ENCODE data around the gene CPPED1.
"Not testable (repeated sequence)": the region's sequence is repeated elsewhere in the genome, so short reads cannot be mapped to it uniquely, and the experiment has no call there.

Gene CPPED1, protein sequence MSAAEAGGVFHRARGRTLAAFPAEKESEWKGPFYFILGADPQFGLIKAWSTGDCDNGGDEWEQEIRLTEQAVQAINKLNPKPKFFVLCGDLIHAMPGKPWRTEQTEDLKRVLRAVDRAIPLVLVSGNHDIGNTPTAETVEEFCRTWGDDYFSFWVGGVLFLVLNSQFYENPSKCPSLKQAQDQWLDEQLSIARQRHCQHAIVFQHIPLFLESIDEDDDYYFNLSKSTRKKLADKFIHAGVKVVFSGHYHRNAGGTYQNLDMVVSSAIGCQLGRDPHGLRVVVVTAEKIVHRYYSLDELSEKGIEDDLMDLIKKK

DNA sequence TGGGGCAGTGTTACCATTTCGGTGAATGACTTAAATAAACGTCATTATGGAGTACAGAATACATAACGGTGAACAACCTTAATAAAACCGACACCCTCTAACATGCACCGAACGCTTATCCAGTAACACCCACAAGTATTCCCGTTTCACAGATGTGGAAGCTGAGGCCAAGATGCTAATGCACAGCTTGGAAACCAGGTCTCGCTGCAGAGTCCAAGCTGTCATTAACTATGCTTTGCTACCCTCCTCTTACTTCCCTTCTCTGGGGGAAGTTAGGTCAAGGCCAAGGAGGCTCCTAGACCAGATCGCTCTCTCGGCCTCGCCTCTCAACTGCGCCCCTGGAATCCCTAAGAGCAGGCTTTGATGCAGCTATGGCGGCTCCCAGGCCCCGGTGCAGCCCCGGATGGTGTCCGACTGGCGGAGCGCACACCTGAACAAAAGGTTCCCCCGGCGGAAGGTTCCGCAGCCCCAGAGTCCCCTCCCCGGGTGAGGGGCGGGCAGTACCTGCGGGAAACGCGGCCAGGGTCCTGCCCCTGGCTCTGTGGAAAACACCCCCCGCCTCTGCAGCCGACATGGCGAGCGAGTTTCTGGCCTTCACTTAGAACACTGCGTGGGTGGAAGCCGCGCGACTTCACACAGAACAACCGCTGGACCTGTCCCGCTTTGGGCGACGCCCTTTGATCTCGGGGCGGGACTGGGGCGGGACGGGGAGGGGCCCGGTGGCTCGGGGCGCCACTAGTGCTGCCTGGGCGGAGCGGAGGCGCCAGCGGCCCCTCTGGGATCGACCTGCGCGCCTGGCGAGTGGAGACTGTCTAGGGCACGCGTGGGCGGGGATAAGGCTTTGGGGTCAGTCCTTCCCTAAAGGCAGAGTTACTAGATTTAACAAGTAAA lies at the start of gene CPPED1:
TSS of gene CPPED1 (minus strand) at position 685 of the 891 bp plus-strand sequence. CDS start at position 574, 111 bp downstream.
- DNase-seq (ENCODE audit: low spot score), result peak; percentile 73

DNA sequence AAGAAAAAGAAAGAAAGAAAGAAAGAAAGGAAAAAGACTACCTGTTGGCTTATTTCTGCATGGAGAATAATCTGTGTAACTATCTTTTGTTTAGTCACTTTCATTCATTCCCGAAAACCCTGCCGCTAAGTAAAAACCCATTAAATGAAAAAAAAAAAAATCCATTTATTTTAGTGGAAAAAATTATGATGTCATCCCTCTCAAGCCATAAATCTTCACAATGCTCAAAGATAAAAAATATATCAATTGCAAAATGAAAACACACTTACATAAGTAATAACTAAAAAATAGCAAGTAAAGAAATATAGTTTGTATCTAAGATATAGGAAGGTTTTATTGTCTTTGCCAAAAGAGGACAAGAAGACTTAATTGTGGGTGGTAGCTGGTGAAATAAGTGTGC lies 46.5 kb upstream of the CPPED1 start:
- no peak for DNase-seq (ENCODE audit: low spot score)

DNA sequence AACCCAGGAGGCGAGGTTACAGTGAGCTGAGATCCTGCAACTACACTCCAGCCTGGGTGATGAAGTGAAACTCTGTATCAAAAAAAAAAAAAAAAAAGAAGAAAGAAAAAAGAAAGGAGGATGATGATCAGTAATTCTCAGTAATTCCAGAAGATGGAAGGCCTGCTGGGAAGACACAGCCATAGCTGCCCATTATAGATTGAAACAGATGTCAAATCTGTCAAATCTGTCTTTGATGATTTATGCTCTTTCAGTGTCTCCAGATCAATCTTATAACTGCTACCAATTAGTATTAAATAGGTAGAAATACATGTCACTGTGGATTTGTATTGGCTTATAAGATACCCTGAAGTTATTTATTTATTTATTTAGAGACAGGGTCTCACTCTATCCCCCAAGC lies 42.9 kb upstream of the CPPED1 start:
- DNase-seq (ENCODE audit: low spot score), result no peak

DNA sequence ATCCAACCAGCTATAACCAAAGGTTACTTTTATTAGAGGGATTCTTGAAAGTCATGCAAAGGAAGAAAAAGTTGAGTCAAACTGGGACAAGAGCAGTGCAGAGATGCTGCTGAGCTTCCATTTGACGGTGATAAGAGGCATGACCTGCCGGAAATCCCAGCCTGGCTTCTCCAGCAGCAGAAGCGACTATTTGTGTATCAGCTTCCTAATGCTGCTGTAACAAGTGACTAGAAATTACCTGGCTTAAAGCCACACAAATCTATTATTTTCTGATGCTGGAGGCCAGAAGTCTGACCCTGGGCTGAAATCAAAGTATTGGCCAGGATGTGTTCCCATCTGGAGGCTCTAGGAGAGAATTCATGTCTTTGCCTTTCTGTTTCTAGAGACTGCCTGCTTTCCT lies 41.6 kb upstream of the CPPED1 start:
- DNase-seq (ENCODE audit: low spot score), result no peak

DNA sequence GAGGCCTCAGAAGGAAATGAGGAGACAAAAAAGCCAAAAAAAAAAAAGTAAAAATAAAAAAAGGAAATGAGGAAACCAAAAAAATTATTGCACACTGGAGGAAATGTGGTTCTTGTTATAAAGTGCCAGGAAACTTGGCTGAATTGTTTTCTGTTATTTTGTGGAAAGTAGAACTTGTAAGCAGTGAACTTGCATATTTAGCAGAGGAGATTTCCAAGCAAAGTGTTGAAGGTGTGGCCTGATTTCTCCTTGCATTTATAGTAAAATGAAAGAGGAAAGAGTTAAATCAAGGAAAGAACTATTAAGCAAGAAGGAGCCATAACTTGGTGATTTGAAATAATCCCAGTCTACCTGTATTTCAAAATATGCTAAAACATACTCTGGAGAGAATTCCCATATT lies 34.1 kb upstream of the CPPED1 start:
- DNase-seq (ENCODE audit: low spot score), result no peak

DNA sequence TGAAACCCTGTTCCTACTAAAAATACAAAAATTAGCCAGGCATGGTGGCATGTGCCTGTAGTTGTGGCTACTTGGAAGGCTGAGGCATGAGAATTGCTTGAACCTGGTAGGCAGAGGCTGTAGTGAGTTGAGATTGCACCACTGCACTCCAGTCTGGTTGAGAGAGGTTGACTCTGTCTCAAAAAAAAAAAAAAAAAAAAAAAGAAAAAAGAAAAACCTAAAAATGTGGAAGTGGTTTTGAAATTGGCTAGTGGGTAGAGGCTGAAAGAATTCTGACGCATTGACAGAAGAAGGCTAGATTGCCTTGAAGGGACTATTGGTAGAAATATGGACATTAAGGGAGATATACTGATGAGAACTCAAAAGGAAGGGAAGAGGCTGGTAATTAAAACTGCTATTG lies 33.6 kb upstream of the CPPED1 start:
- no peak for DNase-seq (ENCODE audit: low spot score)

DNA sequence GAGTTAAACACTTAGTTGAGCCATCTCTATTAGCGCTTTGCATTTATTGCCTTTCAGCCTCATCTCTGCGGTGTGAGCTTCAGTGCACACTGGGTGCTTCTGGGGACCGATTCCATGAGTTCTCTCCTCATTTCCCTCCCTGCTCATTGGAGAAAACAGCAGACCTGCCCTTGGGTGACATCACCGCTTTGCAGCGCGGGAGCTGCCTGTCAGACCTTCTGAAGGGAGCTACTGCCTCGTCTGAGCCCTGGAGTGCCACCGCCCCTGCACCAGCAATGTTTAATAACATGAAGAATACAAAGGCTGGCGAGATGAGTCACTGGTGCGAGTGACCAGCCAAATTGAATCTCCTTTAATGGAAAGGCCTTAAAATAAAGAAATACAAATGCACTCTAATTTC lies 30.2 kb upstream of the CPPED1 start:
- no peak for DNase-seq (ENCODE audit: low spot score)

DNA sequence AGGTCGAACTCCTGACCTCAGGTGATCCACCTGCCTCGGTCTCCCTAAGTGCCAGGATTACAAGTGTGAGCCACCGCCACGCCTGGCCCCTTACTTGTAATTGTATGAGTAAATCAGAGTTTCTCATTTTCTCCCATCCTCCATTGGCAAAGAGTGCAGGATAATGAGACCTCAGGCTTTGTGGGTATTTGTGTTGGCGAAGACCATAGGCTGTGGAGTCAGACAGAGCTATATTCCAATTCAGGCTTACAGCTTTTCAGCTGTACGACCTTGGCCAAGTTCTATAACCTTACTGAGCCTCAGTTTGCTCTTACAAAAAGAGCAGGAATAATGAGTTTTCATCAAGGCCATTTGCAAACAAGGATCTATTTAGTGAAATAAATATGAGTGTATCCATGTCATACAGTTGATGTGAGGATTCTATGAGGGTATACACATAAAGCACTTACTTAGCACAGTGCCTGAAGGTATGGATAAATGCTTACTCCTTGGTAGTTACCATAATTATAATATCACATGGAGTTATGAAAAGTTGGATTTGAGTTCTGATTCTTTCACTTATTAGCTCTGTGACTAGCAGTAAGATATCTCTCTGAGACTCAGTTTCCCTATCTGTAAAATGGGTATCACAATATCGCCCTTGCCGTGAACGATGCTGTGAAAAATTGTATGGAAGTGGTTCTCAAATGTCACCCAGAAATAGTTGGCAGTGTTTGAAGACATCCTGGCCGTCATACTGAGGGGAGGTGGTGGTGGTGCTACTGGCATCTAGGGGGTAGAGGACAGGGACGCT lies 25.6 kb upstream of the CPPED1 start:
- DNase-seq (ENCODE audit: low spot score), result no peak

DNA sequence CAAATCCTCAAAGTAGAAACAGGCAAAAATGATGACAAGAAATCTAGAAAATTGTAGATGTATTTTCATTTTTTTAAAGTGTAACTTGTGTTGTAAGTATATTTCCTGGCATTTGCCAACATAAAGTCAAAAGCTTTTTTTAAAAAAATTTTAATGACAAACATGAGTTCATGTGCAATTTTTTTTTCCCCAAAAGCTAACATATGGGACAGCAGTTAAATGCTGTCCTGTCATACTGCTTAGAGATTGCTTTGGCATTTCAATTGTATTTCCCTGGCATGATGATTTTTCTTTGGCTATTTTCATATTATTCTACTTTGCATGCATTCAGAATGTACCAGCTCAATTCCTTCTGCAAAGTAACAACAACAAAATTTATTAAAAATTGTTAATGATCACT lies 24.5 kb upstream of the CPPED1 start:
- DNase-seq (ENCODE audit: low spot score), result no peak

DNA sequence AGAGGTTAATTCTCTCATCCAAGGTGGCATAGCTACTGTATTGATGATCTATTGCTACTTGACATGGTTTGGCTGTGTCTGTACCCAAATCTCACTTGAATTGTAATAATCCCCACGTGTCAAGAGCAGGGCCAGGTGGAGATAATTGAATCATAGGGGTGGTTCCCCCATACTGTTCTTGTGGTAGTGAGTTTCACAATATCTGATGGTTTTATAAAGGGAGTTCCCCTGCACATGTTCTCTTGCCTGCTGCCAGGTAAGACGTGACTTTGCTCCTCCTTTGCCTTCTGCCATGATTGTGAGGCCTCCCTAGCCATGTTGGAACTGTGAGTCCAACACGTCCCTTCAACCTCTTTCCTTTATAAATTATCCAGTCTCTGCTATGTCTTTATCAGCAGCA lies 22.9 kb upstream of the CPPED1 start:
- no peak for DNase-seq (ENCODE audit: low spot score)

DNA sequence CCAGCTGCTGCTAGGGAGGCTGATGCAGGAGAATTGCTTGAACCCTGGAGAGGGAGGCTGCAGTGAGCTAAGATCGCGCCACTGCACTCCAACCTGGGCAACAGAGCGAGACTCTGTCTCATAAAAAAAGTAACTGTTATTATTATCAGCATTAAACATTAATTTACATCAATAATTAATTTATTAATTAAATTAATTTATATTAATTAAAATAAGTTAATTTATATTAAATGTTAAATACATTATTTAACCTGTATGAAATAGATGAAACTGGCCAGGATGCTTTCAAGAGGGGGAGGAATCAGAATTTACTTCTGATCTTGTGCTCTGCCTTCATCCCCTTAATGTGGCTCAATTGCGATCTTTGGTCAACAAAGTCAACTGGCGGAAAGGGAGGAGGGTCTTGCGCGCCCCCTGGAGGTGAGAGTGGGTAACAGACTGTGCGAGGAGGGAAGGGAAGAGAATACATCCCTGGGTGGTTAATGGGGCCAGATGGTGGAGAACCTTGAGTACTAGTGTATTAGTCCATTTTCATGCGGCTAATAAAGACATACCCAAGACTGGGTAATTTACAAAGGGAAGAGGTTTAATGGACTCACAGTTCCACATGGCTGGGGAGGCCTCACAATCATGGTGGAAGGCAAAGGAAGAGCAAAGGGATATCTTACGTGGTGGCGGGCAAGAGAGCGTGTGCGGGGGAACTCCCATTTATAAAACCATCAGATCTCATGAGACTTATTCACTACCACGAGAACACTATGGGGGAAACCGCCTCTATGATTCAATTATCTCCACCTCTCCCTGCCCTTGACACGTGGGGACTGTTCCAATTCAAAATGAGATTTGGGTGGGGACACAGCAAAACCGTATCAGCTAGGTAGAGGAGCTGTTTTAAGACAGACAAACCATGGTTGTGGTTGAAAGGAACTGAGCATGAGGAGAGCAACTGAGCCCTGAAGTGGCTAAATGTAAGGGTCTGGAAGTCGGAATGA lies 15.7 kb upstream of the CPPED1 start:
- peak; percentile 49 for DNase-seq (ENCODE audit: low spot score)

DNA sequence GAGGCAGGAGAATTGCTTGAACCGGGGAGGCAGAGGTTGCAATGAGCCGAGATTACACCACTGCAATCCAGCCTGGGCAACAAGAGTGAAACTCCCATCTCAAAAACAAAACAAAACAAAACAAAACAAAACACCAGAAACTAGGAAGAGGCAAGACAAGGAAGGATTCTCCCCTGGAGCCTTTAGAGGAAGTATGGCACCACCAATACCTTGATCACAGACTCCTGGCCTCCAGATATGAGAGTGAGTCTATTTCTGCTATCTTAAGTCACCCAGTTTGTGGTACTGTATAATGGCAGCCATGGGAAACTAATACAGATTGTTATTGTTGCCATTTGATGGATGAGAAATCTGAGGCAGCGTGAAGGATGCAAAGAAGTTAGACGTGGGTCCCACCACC lies 14.6 kb upstream of the CPPED1 start:
- DNase-seq (ENCODE audit: low spot score), result no peak

DNA sequence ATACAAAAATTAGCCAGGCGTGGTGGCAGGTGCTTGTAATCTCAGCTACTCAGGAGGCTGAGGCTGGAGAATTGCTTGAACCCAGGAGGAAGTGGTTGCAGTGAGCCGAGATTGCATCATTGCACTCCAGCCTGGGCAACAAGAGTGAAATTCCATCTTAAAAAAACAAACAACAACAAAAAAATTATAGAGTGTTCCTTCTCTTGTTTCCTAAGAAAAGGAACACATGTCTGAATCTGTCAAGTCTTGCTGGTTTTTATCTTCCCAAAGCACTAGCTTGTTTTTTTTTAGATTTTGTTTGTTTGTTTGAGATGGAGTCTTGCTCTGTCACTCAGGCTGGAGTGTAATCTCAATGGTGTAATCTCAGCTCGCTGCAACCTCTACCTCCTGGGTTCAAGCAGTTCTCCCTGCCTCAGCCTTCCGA lies 13.1 kb upstream of the CPPED1 start:
- DNase-seq (ENCODE audit: low spot score), result not testable (repeated sequence)

DNA sequence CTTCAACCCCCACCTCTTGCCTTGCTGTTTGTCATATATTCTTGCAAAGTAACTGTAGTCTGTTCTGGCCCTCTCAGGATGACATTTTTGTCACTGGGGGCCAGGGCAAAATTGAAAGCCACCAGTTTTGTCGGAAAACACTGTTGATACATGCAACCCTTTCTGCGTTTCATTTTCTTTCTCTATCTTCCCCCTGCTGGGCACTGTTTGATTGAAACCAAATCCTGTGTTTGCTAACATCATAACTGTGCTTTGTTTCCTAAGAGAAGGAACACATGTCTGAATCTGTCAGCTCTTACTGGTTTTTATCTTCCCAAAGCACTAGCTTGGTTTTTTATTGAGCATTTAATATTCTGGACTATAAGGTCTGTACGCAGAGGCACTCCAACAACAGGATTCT lies 11.7 kb upstream of the CPPED1 start:
- DNase-seq (ENCODE audit: low spot score), result no peak

DNA sequence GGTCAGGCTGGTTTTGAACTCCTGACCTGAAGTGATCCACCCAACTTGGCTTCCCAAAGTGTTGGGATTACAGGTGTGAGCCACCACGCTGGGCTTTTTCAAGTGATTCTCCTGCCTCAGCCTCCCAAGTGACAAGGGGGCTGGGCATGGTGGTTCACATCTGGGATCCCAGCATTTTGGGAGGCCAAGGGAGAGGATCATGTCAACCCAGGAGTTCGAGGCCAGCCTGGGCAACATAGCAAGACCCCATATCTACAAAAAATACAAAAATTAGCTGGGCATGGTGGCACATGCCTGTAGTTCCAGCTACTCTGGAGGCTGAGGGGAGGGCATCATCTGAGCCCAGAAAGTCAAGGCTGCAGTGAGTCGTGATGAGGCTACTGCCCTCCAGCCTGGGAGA lies 10.0 kb upstream of the CPPED1 start:
- DNase-seq (ENCODE audit: low spot score), result not testable (repeated sequence)

DNA sequence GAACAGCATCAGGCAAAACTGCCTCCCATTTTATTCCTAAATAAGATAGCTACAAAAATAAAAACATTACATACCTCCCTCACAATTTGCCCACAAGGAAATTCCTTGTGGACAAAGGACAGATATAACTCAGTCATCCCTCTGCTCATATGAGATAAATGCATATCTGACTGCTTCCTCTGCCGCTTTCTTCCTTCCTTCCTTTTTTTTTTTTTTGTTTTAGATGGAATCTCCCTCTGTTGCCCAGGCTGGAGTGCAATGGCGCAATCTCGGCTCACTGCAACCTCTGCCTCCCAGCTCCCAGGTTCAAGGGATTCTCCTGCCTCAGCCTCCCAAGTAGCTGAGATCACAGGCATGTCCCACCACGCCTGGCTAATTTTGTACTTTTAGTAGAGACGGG lies 9.6 kb upstream of the CPPED1 start:
- not testable (repeated sequence) for DNase-seq (ENCODE audit: low spot score)

DNA sequence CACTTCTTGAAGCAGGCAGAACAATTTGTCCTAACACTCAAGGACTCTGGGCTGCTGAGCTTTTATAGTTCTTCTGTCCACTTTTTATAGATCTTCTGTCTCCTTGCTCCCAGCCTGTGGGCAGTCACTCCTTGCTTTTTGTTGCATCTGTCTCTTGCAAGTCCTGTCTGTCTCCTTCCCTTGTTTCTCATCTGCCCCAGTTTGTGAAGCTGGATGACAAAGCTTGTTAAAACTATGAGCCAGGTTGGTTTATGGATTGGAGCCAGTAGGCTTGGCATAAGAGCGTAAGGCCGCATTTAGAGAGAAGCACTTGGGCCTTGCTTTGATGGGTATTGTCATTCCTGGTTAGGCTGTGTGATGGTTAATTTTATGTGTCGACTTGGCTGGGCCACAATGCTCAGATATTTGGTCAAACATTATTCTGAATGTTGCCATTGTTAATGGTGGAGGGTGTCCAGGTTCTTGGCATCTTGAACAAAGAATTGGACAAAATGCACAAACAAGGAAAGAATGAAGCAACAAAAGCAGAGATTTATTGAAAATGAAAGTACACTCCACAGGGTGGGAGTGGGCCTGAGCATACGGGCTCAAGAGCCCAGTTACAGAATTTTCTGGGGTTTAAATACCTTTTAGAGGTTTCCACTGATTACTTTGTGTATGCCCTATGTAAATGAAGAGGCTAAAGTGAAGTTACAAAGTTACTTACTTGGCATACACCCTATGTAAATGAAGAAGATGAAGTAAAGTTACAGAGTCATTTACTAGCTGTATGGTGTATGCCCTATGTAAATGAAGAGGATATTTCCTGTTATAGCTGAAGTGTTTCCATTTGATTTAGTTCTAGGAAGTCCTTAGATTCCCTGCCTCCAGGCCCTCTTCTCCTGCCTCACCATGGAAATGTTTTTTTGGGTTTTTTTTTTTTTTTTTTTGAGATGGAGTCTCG lies 8.0 kb upstream of the CPPED1 start:
- DNase-seq (ENCODE audit: low spot score), result no peak

DNA sequence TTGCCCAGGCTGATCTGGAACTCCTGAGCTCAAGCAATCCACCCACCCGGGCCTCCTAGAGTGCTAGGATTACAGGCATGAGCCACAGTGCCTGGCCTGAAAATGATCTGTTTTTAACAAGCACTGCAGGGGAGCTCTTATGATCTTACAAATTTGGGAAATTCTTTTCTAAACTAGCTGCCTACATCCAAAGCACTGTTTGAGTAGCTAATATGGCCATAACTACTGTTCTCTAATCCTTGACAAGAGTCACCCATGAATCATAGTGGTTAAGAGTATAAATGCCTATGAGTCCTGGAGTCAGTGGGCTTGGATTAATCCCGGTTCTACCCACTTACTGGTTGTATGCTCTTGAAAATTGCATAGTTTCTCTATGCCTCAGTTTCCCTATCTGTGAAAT lies 1.4 kb upstream of the CPPED1 start:
- DNase-seq (ENCODE audit: low spot score), result no peak

DNA sequence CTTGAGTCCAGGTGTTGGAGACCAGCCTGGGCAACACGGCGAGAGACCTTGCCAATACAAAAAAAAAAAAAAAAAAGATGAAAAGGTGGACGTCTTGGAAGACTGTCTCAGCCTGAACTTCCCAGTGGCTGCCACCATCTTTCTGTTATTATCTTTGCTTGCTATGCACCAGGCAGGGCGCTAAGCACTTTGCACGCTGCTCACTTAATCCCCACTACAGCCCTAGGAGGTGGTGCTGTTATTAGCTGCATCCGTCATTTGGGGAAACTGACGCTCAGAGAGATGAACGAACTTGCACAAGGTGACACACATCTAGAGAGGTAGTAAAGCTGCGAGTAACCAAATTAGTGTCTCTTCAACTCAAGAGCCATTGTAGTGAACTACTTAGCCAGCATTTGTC lies 708 bp upstream of the CPPED1 start:
- DNase-seq (ENCODE audit: low spot score), result no peak

DNA sequence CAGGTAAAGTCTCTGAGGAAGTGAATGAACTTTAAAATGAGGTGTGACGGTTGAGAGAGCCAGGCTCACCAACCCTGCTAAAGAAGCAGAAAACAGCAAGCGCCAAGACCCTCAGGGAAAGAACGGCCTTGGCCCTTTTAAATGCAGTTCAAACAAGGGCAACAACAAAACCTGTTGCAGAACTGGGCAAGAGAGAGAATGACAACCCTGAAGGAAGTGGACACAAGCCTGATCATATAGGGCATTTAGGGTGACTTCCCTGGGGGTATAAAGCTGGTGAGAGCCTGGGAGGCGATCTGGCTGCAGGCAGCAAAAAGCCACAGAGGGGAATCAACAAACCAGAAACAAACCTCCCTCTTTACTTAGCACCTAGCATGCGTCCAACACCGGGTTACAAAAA lies 1.0 kb downstream of the CPPED1 start:
- DNase-seq (ENCODE audit: low spot score), result no peak
